MM.1S (cell line): ENCODE results near the gene ASXL1.

ENCODE experiments used
- EZH2 ChIP-seq: fragments of 300-600 bp; sonication (generic); optimal IDR thresholded peaks from 2 replicates; pipeline ENCODE3; 2017; ENCODE audit warnings: low read depth, mild to moderate bottlenecking, antibody characterized with exemption, low read length, mixed read lengths
- TF ChIP-seq, protein P1 (sequence below): fragments of 300-600 bp; sonication (generic); IDR thresholded peaks from 2 replicates; pipeline ENCODE4 v1.5.1; 2016; ENCODE audit warnings: antibody characterized with exemption, low read length, mixed read lengths

- TF ChIP-seq, protein P1, sequence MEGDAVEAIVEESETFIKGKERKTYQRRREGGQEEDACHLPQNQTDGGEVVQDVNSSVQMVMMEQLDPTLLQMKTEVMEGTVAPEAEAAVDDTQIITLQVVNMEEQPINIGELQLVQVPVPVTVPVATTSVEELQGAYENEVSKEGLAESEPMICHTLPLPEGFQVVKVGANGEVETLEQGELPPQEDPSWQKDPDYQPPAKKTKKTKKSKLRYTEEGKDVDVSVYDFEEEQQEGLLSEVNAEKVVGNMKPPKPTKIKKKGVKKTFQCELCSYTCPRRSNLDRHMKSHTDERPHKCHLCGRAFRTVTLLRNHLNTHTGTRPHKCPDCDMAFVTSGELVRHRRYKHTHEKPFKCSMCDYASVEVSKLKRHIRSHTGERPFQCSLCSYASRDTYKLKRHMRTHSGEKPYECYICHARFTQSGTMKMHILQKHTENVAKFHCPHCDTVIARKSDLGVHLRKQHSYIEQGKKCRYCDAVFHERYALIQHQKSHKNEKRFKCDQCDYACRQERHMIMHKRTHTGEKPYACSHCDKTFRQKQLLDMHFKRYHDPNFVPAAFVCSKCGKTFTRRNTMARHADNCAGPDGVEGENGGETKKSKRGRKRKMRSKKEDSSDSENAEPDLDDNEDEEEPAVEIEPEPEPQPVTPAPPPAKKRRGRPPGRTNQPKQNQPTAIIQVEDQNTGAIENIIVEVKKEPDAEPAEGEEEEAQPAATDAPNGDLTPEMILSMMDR = no peak
- TF ChIP-seq EZH2 = no peak
Measured at GRCh38 chr20:32385541-32385940, 27.4 kb downstream of the ASXL1 start.
